Measurements from ENCODE around the gene RSPH9.
A peak's percentile ranks its signal among the peaks of the same experiment; 100 is the strongest.

Gene RSPH9, protein sequence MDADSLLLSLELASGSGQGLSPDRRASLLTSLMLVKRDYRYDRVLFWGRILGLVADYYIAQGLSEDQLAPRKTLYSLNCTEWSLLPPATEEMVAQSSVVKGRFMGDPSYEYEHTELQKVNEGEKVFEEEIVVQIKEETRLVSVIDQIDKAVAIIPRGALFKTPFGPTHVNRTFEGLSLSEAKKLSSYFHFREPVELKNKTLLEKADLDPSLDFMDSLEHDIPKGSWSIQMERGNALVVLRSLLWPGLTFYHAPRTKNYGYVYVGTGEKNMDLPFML

DNA sequence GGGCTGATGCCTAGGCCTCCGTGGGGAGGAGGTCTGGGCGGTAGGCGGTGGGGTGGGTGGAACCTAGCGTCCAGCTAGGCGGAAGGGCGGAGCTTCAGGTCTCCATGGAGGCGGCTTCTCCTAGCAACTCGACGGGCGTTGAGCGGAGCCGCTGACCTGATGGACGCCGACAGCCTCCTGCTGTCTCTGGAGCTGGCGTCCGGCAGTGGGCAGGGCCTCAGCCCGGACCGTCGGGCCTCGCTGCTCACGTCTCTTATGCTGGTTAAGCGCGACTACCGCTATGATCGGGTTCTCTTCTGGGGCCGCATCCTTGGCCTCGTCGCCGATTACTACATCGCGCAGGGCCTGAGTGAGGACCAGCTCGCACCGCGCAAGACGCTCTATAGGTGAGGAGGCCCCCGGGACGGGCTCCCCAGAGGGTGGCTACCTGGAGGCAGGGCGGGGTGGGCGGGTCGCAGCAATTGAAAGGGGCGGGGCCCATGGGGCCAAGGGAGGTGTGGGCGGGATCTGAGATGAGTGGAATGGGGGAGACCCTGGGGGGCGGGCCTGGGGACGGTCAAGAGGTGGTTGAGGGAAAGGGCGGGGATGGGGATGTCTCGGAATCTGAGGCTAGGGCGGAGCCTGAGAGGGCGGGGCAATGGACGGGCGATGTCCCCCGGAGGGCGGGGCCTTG lies at the start of gene RSPH9:
Gene RSPH9 (plus strand): TSS at position 97 of the 673 bp plus-strand sequence. CDS start 63 bp downstream, at position 160.
- DNase-seq = peak in 1 of 14 donors; percentile 26

DNA sequence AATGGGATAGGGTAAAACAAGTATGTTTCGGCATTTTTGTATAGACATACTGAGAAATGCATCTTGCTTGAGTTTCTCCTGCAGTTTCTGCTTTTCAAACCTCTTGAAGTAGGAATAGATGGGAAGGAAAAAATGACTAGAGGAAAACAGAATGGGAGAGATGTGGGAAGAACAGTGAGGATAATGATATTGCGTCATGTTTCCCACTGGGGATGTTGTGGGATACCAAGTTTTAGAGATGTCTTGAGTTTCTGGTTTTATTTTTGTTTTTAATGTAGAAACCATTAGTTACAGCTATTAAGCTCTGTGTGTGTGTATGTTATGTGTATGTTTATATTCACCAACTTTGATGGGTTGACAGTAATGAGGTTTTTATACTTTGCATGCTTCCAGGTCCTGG lies 44.2 kb upstream of the RSPH9 start:
- no peak for DNase-seq

DNA sequence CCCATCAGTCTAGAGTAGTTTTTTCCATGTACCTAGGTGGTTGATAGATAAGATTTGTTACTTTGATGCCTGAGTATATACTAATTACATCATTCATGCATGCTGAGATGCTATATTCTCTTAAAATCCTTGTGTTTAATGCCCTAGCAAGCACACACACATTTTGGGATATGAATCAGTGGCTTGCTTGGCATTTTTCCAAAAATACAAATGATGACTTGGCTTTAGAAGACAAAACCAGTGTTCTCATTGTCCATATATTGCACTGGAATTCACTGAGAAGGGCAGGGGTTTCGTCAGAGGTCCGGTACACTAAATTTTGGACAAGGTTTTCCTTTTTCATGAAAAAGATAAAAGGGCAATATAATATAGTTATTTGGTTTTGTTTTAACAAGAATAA lies 40.7 kb upstream of the RSPH9 start:
- no peak for DNase-seq

DNA sequence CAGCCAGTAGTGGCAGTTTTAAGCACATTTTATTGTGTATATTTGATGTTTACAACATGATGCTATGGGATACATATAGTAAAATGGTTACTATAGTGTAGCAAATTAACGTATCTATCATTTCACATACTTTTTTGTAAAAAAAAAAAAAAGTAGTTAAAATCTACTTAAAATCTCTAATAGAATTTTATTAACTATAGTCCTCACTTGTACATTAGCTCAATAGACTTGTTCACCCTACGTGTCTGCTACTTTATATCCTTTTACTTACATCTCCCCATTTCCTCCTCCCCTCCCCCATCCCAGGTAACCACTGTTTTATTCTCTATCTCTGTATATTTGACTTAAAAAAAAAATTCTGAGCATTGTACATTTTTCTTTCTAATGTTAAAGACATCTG lies 38.8 kb upstream of the RSPH9 start:
- no peak for DNase-seq

DNA sequence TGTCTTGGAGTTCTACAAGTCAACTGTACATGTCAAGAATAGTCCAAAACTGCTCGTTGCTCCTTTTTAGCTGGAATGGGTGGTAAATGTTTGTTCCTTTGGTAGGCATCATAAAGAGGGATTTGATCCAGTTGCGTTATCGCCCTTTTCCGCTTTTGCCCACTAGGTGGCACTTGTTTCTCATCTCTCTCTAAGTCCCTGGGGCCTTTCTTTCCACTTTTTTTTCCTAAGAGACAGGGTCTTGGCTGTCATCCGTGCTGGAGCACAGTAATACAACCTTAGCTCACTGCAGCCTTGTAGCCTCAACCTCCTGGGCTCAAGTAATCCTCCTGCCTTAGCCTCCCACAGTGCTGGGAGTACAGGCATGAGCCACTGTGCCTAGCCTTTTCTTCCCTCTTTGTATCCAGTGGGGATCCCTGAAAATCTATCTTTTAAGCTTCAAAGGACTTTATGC lies 36.5 kb upstream of the RSPH9 start:
- peak in 8 of 14 donors; percentile 5 to 32 (median 18) for DNase-seq

DNA sequence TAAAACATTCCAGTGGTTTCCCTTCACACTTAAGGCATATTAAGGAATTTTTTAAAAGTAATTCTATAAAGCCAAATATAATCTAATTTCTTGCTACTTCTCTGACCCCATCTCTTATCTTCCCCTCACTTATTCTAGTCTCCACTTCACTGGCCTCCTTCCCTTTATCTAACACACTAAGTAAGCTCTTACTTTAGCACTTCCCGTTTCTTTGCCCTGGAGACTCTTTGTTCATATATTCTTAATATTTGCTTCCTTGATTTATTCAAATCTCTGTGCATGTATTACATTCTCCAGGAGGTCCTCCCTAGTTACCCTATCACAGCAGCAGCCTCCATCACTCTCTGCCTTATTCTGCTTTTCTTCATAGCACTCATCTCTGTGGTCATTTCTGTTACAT lies 36.0 kb upstream of the RSPH9 start:
- no peak for DNase-seq

DNA sequence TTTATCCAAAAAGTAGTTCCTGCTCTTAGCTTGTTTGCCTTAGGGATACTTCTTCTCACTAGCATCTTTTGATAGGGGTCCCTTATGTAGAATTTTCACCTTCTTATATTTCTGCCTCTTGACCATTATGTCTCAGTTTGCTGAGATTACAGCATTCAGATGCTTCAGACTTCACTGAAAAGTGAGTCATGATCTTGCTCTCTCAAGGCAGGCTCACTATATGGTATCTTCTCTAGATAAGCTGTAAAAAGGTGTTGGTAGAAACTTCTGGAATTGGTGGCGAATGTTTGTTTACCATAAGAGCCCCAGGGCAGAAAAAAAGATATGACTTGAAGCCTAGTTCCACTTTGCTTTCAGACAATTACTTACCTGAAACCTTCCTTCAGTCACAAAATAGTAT lies 35.4 kb upstream of the RSPH9 start:
- DNase-seq = no peak

DNA sequence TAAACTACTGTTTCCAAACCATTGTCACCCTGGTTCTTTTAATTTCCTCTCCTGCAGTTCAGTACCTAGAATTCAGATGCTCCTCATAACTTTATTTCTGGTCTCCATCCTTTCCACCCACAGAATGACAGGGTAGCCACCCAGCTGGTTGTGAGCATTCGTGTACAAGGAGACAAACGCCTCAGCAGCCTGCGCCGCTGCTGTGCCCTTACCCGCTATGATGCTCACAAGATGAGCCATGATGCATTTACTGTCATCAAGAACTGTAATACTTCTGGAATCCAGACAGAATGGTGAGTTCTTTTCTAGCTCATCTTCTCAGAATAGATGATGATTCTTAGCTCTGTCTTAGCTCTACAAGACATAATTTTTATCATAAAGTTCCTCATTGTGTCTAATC lies 34.4 kb upstream of the RSPH9 start:
- DNase-seq = no peak

DNA sequence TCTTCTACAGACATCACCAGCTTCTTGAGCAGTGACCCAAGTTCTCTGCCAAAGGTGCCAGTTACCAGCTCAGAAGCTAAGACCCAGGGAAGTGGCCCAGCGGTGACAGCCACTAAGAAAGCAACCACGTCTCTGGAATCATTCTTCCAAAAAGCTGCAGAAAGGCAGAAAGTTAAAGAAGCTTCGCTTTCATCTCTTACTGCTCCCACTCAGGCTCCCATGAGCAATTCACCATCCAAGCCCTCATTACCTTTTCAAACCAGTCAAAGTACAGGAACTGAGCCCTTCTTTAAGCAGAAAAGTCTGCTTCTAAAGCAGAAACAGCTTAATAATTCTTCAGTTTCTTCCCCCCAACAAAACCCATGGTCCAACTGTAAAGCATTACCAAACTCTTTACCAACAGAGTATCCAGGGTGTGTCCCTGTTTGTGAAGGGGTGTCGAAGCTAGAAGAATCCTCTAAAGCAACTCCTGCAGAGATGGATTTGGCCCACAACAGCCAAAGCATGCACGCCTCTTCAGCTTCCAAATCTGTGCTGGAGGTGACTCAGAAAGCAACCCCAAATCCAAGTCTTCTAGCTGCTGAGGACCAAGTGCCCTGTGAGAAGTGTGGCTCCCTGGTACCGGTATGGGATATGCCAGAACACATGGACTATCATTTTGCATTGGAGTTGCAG lies 31.0 kb upstream of the RSPH9 start:
- DNase-seq = no peak

DNA sequence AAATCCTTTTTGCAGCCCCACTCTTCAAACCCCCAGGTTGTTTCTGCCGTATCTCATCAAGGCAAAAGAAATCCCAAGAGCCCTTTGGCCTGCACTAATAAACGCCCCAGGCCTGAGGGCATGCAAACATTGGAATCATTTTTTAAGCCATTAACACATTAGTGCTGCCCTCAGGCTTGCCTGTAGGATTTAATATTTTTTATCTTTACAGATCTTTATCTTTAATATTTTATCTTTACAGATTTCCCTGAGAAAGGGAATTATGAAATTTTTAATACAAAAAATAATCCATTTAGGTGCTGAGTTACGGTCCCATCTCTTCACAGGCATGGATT lies 30.5 kb upstream of the RSPH9 start:
- DNase-seq = no peak

DNA sequence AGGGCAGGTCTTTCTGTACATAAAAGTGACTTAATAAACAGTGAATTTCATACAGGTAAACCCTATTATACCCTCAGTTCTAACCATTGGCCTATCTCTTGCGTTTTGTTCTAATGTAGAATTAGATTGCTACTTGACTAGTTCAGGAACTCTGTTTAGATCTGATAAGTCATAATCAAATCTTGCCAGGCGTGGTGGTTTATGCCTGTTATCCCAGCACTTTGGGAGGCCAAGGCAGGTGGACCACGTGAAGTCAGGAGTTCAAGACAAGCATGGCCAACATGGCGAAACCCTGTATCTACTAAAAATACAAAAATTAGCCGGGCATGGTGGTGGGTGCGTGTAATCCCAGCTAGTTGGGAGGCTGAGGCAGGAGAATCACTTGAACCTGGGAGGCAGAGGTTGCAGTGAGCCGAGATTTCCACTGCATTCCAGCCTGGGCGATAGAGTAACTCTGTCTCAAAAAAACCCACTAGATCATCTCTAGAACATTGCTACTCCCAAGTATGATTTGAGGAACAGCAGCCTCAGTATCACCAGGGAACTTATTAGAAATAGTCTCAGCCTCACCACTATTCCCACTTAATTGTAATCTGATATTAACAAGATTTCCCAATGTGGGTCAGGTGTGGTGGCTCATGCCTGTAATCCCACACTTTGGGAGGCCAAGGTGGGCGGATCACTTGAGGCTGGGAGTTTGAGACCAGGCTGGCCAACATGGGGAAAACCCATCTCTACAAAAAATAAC lies 27.9 kb upstream of the RSPH9 start:
- no peak for DNase-seq

DNA sequence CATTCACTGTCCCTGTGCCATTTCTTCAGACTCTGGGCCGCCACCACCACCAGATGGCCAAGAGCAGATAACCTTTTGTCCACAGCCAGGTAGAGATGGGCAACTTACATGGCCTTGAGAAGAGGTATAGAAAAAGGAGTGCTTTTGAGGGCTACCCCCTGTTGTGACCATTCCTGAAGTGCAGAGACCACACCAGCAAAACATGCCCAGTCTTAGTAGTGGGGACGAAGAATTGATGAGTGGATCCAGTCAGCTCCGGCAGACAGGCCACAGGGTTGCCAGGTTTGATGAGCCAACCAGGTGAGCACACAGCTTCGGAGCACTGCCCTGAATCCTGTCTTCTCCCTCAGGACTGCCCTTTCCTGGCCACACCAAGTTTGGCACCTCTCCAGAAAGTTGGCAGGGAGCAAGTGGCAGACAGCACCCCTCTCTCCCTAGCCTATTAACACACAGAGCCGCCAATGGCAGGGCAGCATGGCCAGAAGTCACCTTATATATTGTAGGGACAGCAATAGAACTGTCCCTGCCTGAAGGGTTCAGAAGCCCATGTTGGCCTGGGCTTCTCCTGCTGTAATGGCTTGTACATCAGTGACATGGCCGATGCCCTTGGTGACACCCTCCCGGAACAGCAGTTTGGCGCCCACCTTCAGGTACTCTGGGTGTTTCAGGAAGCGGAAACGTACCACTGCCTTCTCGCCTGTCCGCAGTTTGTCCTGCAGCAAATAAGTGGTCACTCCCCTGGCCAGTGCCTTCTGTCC lies 23.6 kb upstream of the RSPH9 start:
- DNase-seq = no peak

DNA sequence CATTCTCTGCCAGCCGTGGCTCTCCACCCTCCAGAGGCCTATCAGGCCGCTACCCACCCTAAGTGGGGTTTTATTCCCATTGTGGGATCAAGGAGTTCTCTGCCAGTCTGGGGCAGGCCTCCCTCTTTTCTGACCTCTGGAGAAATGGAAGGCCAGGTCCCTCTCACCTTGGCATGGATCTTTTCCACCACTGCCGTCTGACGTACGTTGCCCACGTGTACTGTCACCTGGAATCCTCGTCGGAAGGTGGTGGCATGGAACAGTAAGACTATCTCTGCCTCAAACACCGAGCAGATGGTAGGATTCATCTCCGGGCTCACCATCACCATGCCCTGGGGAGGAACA lies 23.0 kb upstream of the RSPH9 start:
- DNase-seq = no peak

DNA sequence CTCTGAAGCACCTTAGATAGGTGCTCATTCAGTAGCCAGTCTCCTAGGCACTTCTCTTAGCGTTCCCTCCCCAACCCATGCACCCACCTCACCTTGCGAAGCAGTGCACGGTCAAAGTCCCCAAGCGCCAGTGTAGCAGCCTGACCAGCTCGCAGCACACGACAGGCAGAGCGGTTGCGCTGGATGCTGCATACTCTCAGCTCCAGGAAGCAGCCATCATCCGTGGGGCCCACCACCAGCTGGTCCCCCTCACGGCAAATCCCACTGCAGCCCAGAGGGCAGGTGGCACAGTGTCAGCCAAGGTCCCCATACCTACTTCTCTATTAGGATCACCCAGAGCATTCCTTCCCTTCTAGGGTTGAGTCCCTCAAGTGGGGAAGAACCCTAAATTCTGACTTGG lies 22.3 kb upstream of the RSPH9 start:
- DNase-seq = no peak

DNA sequence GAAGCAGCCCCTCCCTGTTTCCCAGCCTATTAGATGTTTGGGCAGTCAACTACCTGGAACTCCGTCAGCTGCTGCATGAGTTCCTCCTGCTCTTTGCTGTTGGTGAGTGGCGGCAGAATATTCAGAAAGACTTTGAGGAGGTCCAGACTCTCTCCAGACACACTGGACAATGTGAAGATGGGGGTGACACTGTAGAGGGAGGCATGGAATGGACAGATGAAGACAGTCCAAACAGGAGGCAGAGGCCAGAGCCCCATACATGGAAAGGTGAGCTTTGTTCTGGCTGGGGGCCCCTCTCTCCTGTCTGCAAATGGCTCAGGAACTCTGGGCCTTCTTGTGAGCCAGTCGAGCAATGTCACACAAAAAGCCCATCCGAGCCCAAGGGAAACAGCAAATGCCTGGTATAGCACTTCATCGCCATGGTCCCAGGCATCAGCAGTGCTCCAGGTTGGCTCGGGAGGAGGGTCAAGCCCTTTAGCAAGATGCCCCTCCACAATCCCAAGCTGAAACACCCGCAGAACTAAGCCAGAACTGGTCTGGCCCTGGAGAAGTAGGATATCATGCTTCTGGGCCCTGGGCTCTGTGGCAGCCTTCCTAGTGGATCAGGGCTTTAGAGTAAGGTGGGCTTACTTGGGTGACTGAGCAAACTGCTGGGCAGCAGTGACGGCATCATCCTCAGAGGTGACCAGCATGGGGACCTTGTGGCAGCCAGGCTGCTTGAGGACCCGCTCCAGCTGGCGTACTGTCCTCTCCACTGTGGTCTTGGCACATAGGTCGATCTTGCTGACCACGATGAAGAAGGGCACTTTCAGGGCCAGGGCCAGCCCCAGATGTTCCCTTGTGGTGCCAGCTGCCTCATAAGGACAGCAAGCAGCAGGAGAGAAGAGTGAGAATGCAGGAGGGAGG lies 20.7 kb upstream of the RSPH9 start:
- DNase-seq = no peak

DNA sequence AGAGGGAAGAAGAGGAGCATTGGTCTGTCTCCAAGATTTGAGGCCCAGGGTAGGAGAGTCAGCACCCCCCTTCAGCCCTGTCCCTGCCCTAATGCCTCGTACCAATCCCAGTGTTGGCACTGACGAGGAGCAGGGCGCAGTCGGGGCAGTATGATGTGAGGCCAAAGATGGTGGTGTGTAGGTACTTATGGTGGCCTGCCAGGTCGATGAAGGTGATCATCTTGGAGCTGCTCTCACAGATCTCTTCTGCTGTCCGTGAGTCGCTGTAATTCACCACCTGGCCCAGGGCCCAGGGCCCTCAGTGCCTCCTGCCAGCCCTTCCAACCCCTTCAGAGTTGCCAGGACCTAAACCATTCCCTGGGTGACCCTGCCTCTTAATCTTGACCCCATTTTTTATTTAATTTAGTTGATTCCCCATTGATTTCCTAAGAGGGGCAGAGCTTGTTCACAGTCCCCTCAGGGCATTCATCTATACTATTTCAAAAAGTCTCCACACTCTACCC lies 20.0 kb upstream of the RSPH9 start:
- DNase-seq = no peak

DNA sequence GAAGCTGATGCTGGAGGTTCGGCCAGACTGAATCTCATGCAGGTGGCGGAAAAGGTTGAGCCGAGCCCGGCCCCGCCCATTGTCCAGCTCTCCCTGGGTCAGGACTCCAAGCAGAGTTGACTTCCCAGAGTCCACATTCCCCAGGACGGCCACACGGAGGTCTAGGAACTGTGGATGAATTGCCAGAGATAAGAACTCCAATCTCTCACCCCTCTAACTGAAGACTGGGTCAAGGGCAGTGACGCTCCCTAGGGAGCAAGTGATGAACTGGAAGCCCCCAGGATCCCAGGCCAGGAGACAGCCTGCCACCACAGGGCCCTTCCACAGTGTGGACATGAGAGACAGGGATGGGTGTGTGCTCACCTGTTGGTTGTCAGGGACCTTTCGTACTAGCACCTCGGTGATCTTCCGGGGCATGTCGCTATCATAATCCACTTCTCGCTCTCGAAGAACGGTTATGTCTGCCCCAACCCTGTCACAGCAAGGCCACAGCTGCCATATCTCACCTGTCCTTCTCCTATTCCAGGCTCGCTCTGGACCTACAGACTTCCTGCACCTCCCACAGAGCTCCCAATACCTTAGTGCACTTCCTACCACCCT lies 19.3 kb upstream of the RSPH9 start:
- no peak for DNase-seq

DNA sequence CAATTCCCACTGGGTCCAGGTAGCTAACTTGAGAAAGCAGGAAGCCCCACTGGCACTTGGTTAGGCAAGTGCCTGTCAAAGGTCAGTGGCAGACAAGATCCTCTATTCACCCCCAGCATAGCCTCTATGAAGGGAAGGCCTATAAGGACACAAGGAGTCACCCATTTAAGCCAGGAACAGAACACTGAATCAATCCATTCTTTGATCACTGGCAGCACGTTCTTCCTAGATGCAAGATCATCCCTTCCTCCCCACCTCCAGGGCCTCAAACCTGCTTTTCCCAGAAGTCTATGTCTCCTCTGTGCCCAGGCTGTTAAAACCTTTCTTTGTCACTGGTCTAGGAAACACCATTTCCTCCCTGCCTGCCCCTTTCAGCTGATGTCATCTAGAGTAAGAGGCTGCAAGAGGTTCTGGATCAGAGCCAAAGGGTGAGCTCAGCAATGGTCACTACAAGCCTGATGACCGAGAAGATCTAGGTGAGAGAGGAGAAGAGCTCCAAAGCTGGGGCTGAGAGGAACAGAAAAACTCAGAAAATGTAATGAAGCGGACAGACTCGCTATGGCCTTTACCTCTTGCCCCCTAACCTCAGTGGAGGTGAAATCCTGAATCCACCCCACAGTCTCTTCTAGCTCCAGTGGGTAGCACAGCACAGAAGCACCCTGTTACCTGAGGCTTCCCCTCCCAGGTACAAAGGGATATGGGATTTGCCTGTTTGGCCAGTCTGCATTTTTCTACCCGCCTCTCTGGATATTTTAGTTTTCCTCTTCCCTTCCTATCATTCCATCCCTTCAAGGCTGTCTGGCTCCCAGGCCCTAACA lies 17.6 kb upstream of the RSPH9 start:
- DNase-seq = peak in 5 of 14 donors; percentile 12 to 67 (median 36)

DNA sequence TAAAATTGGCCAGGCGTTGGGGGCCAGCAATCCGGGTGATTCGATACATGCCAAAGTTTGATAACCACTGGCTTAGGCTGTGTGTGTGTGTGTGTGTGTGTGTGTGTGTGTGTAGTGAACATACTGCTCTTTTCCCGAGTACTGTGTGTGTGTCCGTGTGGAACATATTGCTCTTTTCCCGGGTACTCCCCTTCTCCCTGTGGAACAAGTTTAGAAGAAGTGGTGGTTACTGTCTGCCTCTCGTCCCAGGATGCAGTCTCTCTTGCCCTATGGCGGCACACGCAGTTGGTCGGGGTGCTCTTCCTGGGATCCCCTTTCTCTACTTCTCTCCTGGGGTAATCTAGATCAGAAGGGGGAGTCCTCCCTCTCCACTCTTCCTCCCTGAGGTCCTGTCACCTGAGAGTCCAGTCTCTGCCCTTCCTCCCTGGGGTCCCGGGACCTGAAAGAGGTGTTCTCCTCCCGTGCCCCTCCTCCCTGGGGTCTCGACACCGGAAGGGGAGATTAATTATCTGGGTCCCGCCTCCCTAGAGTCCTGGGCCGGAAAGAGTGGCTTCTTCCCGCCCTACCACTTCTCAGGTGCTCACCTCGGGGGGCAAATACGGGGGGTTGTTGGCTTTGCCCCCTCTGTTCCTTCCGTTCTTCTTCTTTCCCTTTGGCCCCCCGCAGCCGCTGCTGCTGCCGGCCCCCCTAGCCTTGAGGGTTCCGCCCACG lies 16.3 kb upstream of the RSPH9 start:
- DNase-seq = peak in 6 of 14 donors; percentile 32 to 71 (median 52)

Data from C1 segment of cervical spinal cord (tissue), 14 donors.